Coronary artery (tissue), 2 donors: ENCODE data around the gene APC2.

Experiments
- DNase-seq: peaks from one replicate; pipeline ENCODE4 v3.0.0-alpha.2; 2017; ENCODE audit warnings: low spot score
- H3K27ac ChIP-seq, 2 donors: fragments of 200-600 bp; sonication (generic); one replicate each; pipeline ENCODE4 v1.5.1; 2016 to 2019
- H3K4me3 ChIP-seq: fragments of 200-600 bp; sonication (generic); 2 replicates; pipeline ENCODE4 v1.5.1; 2016; ENCODE audit warnings: mild to moderate bottlenecking, moderate library complexity
- CTCF ChIP-seq: fragments of 200-600 bp; sonication (generic); IDR thresholded peaks from one replicate; pipeline ENCODE4 v1.5.1; 2019; ENCODE audit warnings: antibody characterized with exemption

The APC2 gene

GRCh38 chr19:1507192-1507660 lies 57.3 kb downstream of the APC2 start:
- no peak for TF ChIP-seq CTCF
- Histone ChIP-seq H3K27ac (peak overlapping the region in 1 of 2 donors; percentile 94), H3K4me3 (peak overlapping the region; percentile 72)
- DNase-seq, result no peak

GRCh38 chr19:1507763-1508506 lies 58.0 kb downstream of the APC2 start:
- H3K27ac ChIP-seq, result peak overlapping the region; percentile 58 to 94
- H3K4me3 ChIP-seq, result peak overlapping the region; percentile 72
- TF ChIP-seq CTCF, result no peak
- peak; percentile 93 for DNase-seq

GRCh38 chr19:1508507-1508856 lies 58.6 kb downstream of the APC2 start:
- peak overlapping the region; percentile 72 for H3K4me3 ChIP-seq
- no peak for DNase-seq
- no peak for TF ChIP-seq CTCF
- H3K27ac ChIP-seq, result peak overlapping the region; percentile 58 to 94

- peak overlapping the region in 1 of 2 donors; percentile 36 for H3K27ac ChIP-seq
- no peak for TF ChIP-seq CTCF
Measured at GRCh38 chr19:1509602-1510441, 59.9 kb downstream of the APC2 start.

GRCh38 chr19:1510442-1510806 lies 60.5 kb downstream of the APC2 start:
- Histone ChIP-seq H3K4me3 (no peak overlapping the region), H3K27ac (peak overlapping the region in 1 of 2 donors; percentile 36)
- TF ChIP-seq CTCF, result no peak
- DNase-seq, result no peak

More at GRCh38 chr19:1509602-1510441, 59.9 kb downstream of the APC2 start:
- H3K4me3 ChIP-seq, result no peak overlapping the region
- no peak for DNase-seq

GRCh38 chr19:1510807-1511206 lies 60.9 kb downstream of the APC2 start:
- no peak for DNase-seq
- Histone ChIP-seq H3K4me3 (no peak overlapping the region), H3K27ac (peak overlapping the region in 1 of 2 donors; percentile 36)
- TF ChIP-seq CTCF, result no peak
